Immature natural killer cell (primary cell): ENCODE results near the gene TMEM171. TPM values are rescaled to one million over a fixed set of nuclear protein-coding genes. Genes with fewer than 3 reads are reported as not detected.

ENCODE experiments used
- DNase-seq, 3 donors: peaks; one replicate each; pipeline ENCODE4 v3.0.0; 2022; ENCODE audit warnings: mixed read lengths in 1 of 3
- H3K27ac Mint-ChIP-seq, 6 donors: one replicate each; pipeline ENCODE4 v1.8.0; 2020; ENCODE audit warnings: mixed read lengths in 6 of 6, mild to moderate bottlenecking in 5 of 6, inconsistent platforms in 4 of 6, moderate library complexity in 3 of 6
- H3K27me3 Mint-ChIP-seq, 3 donors: one replicate each; pipeline ENCODE4 v1.8.0; 2020 to 2021; ENCODE audit warnings: low read depth in 3 of 3, mild to moderate bottlenecking in 3 of 3, mixed read lengths in 3 of 3, moderate library complexity in 3 of 3, inconsistent platforms in 1 of 3
- H3K36me3 Mint-ChIP-seq, 3 donors: one replicate each; pipeline ENCODE4 v1.8.0; 2020; ENCODE audit warnings: mixed read lengths in 3 of 3, inconsistent platforms in 2 of 3, mild to moderate bottlenecking in 2 of 3
- H3K4me1 Mint-ChIP-seq, 2 donors: one replicate each; pipeline ENCODE4 v1.8.0; 2020; ENCODE audit warnings: inconsistent platforms in 2 of 2, mild to moderate bottlenecking in 2 of 2, mixed read lengths in 2 of 2, moderate library complexity in 1 of 2
- H3K4me3 Mint-ChIP-seq, 5 donors: one replicate each; pipeline ENCODE4 v1.8.0; 2020; ENCODE audit warnings: mild to moderate bottlenecking in 5 of 5, mixed read lengths in 5 of 5, inconsistent platforms in 3 of 5, moderate library complexity in 3 of 5
- H3K9me3 Mint-ChIP-seq, 6 donors: one replicate each; pipeline ENCODE4 v1.8.0; 2020; ENCODE audit warnings: mild to moderate bottlenecking in 6 of 6, mixed read lengths in 6 of 6, inconsistent platforms in 4 of 6, moderate library complexity in 3 of 6
- polyA plus RNA-seq, 3 donors: library from polyadenylated mRNA; unstranded; fragments of 300-500 nt; fragmentation: Illumina TruSeq; gene quantifications; one replicate each; pipeline ENCODE4 v1.2.3, GENCODE V29; 2021

The TMEM171 gene
- polyA plus RNA-seq, 3 donors from 2014 or later: 3.5 TPM; not detected in 1

GRCh38 chr5:73126957-73127356 lies 6.6 kb downstream of the TMEM171 start:
- Mint-ChIP-seq H3K27ac (no peak overlapping the region), H3K4me3 (no peak overlapping the region), H3K36me3 (no peaks in the 10 kb centered on the region), H3K27me3 (peaks cover 0 to 9% (median 7%) of the 10 kb centered on the region in 3 donors), H3K4me1 (peaks cover 33 to 34% of the 10 kb centered on the region in 2 donors), H3K9me3 (no peaks in the 10 kb centered on the region)
- no peak for DNase-seq

DNA sequence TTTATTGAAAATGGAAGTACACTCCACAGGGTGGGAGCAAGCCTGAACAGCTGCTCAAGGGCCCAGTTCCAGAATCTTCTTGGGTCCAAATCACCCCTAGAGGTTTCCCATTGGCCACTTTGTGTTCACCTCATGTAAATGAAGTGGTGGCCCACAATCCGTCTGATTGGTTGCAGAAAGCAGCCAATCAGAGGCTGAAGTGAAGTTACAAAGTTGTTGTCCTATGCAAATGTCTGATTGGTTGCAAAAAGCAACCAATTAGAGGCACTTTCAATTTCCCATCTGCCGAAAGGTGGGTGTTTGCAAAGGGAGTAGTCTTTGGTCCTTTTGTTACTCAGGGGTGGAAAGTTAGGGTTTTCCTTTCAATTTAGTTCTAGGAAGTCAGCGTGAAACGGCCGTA lies 8.8 kb downstream of the TMEM171 start:
- no peak for DNase-seq
- H3K27ac Mint-ChIP-seq: no peak overlapping the region
- H3K36me3 Mint-ChIP-seq: no peaks in the 10 kb centered on the region
- H3K4me1 Mint-ChIP-seq: peaks cover 17 to 18% of the 10 kb centered on the region in 2 donors
- H3K9me3 Mint-ChIP-seq: no peaks in the 10 kb centered on the region
- H3K27me3 Mint-ChIP-seq: peaks cover 0 to 6% (median 6%) of the 10 kb centered on the region in 3 donors
- no peak overlapping the region for H3K4me3 Mint-ChIP-seq

- no peak overlapping the region for H3K27ac Mint-ChIP-seq
- no peak overlapping the region for H3K4me3 Mint-ChIP-seq
- peaks cover 2 to 4% of the 10 kb centered on the region in 2 donors for H3K4me1 Mint-ChIP-seq
- no peaks in the 10 kb centered on the region for H3K36me3 Mint-ChIP-seq
- peaks cover 2 to 7% (median 4%) of the 10 kb centered on the region in 3 donors for H3K27me3 Mint-ChIP-seq
- no peak for DNase-seq
- H3K9me3 Mint-ChIP-seq: no peaks in the 10 kb centered on the region
These were observed 10.4 kb downstream of the TMEM171 start for GRCh38 chr5:73130811-73131210.

- no peaks in the 10 kb centered on the region for H3K36me3 Mint-ChIP-seq
- H3K4me3 Mint-ChIP-seq: no peak overlapping the region
- no peaks in the 10 kb centered on the region for H3K4me1 Mint-ChIP-seq
- H3K9me3 Mint-ChIP-seq: no peaks in the 10 kb centered on the region
- no peak for DNase-seq
- H3K27me3 Mint-ChIP-seq: peaks cover 3 to 7% (median 4%) of the 10 kb centered on the region in 3 donors
- no peak overlapping the region for H3K27ac Mint-ChIP-seq
These were observed 11.5 kb downstream of the TMEM171 start for GRCh38 chr5:73131711-73132425.

DNA sequence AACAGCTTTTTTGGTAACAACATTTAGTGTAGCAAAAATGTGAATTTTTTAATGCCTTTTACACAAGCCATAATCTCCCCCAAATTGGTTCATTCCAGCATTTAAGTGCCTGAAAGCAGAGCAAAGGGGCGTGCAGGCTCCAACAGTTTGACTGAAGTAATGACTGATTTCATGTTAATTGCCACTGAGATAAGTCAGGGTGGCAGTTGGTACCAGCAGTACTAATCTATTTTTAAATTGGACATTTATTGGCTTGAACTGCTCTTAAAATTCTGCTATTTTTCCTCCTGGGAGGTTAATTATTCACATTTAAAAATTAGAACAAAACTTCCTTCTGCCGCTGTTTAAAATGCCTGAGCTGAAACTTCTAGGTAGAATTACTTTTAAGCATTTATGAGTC lies 12.4 kb downstream of the TMEM171 start:
- no peak overlapping the region for H3K4me3 Mint-ChIP-seq
- no peaks in the 10 kb centered on the region for H3K4me1 Mint-ChIP-seq
- DNase-seq: no peak
- peaks cover 3 to 7% (median 4%) of the 10 kb centered on the region in 3 donors for H3K27me3 Mint-ChIP-seq
- H3K36me3 Mint-ChIP-seq: no peaks in the 10 kb centered on the region
- H3K27ac Mint-ChIP-seq: no peak overlapping the region
- no peaks in the 10 kb centered on the region for H3K9me3 Mint-ChIP-seq

- Mint-ChIP-seq H3K4me1 (no peaks in the 10 kb centered on the region), H3K9me3 (no peaks in the 10 kb centered on the region), H3K4me3 (no peak overlapping the region), H3K27me3 (peaks cover 2 to 10% (median 7%) of the 10 kb centered on the region in 3 donors), H3K27ac (no peak overlapping the region), H3K36me3 (no peaks in the 10 kb centered on the region)
- DNase-seq: no peak
These were observed 14.6 kb downstream of the TMEM171 start for GRCh38 chr5:73135021-73135420.

DNA sequence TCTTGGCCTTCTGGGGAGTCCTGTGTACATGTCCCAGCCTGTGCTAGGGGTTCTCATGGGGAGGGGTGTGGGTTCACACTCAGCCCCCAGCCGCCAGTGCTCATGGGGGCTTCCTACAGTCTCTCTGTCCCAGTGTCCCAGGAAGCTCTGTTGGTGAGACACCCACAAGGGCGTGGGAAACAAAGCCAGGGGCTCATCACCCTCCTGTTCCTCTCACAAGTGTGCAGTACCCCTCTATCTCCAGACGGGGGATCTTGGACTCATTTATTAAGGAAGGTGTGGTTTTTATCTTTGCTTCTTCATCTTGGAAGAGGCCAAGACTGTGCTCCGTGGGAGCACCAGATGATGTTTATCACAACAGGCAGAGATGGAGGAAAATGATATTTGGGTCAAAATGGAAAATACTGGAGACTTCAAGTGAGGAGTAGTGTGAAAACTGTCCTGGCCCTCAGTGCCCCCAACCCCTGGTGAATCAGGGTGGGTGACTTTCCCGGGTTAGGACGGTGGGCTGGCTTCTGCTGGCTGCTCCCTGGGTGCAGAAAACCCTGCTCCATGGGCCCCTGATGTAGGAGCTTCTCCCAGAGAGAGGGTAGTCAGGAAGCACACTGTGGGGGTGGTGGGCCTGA lies 15.2 kb downstream of the TMEM171 start:
- DNase-seq: no peak

GRCh38 chr5:73136055-73136562 lies 15.7 kb downstream of the TMEM171 start:
- H3K36me3 Mint-ChIP-seq: no peaks in the 10 kb centered on the region
- no peaks in the 10 kb centered on the region for H3K4me1 Mint-ChIP-seq
- H3K27me3 Mint-ChIP-seq: peaks cover 1 to 10% (median 2%) of the 10 kb centered on the region in 3 donors
- H3K9me3 Mint-ChIP-seq: no peaks in the 10 kb centered on the region
- no peak overlapping the region for H3K4me3 Mint-ChIP-seq
- H3K27ac Mint-ChIP-seq: no peak overlapping the region
- no peak for DNase-seq

More for the DNA sequence above, 15.2 kb downstream of the TMEM171 start:
- H3K27me3 Mint-ChIP-seq: peaks cover 2 to 10% (median 2%) of the 10 kb centered on the region in 3 donors
- no peaks in the 10 kb centered on the region for H3K4me1 Mint-ChIP-seq
- H3K9me3 Mint-ChIP-seq: no peaks in the 10 kb centered on the region
- no peak overlapping the region for H3K4me3 Mint-ChIP-seq
- H3K36me3 Mint-ChIP-seq: no peaks in the 10 kb centered on the region
- H3K27ac Mint-ChIP-seq: no peak overlapping the region

- Mint-ChIP-seq H3K4me3 (no peak overlapping the region), H3K36me3 (no peaks in the 10 kb centered on the region), H3K27ac (no peak overlapping the region), H3K9me3 (no peaks in the 10 kb centered on the region), H3K27me3 (peaks cover 1 to 14% (median 2%) of the 10 kb centered on the region in 3 donors), H3K4me1 (no peaks in the 10 kb centered on the region)
- no peak for DNase-seq
These were observed 17.5 kb downstream of the TMEM171 start for GRCh38 chr5:73137563-73138530.

GRCh38 chr5:73139485-73139884 lies 19.1 kb downstream of the TMEM171 start:
- DNase-seq: no peak
- no peak overlapping the region for H3K27ac Mint-ChIP-seq
- H3K4me3 Mint-ChIP-seq: no peak overlapping the region
- peaks cover 2 to 14% (median 4%) of the 10 kb centered on the region in 3 donors for H3K27me3 Mint-ChIP-seq
- no peaks in the 10 kb centered on the region for H3K4me1 Mint-ChIP-seq
- no peaks in the 10 kb centered on the region for H3K36me3 Mint-ChIP-seq
- no peaks in the 10 kb centered on the region for H3K9me3 Mint-ChIP-seq

GRCh38 chr5:73140801-73141200 lies 20.4 kb downstream of the TMEM171 start:
- no peak overlapping the region for H3K4me3 Mint-ChIP-seq
- H3K9me3 Mint-ChIP-seq: no peaks in the 10 kb centered on the region
- no peaks in the 10 kb centered on the region for H3K4me1 Mint-ChIP-seq
- DNase-seq: no peak
- peaks cover 2 to 12% (median 2%) of the 10 kb centered on the region in 3 donors for H3K27me3 Mint-ChIP-seq
- no peak overlapping the region for H3K27ac Mint-ChIP-seq
- no peaks in the 10 kb centered on the region for H3K36me3 Mint-ChIP-seq

GRCh38 chr5:73142035-73142434 lies 21.7 kb downstream of the TMEM171 start:
- no peaks in the 10 kb centered on the region for H3K9me3 Mint-ChIP-seq
- no peaks in the 10 kb centered on the region for H3K4me1 Mint-ChIP-seq
- H3K36me3 Mint-ChIP-seq: no peaks in the 10 kb centered on the region
- no peak overlapping the region for H3K4me3 Mint-ChIP-seq
- DNase-seq: no peak
- peaks cover 2 to 10% (median 6%) of the 10 kb centered on the region in 3 donors for H3K27me3 Mint-ChIP-seq
- no peak overlapping the region for H3K27ac Mint-ChIP-seq

DNA sequence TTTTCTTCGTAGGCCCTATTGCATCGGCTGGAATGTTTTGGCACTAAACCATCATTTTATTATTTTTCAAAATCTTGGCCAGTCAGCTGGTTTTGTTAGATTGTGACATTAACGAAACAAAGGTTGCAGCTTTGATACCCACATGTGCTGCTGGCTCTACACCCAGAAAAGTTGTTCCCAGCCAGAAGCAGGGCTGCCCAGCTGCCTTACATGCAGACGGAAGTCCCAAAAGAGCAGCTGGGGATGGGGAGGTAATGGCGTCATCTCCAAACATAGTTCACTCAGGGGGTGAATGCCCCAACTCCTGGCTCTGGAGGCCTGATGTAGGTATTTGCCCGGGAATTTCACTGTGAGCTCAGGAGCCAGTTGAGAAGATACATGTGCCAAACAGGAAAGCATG lies 23.3 kb downstream of the TMEM171 start:
- Mint-ChIP-seq H3K9me3 (no peaks in the 10 kb centered on the region), H3K4me1 (no peaks in the 10 kb centered on the region), H3K4me3 (no peak overlapping the region), H3K27ac (no peak overlapping the region), H3K36me3 (no peaks in the 10 kb centered on the region), H3K27me3 (peaks cover 2 to 10% (median 5%) of the 10 kb centered on the region in 3 donors)
- no peak for DNase-seq
